HG03558 (cell line): Measurements from ENCODE around the gene GTPBP6.

ENCODE experiments used
- ATAC-seq: cut with Tn5 transposase; IDR thresholded peaks from one replicate; pipeline ENCODE4 v1.9.1; 2021; ENCODE audit warnings: moderate number of reproducible peaks; ENCODE audit not compliant: unreplicated experiment; ENCODE audit errors: extremely low read depth

The GTPBP6 gene

GRCh38 chrX:318739-319578 is at the start of gene GTPBP6:
TSS of gene GTPBP6 (minus strand) at chrX:318796. CDS start at chrX:318787, 9 bp downstream.
- ATAC-seq = peak; percentile 85

- no peak for ATAC-seq
Measured at GRCh38 chrX:367866-368265, 49.3 kb upstream of the GTPBP6 start.

- no peak for ATAC-seq
Measured at GRCh38 chrX:367349-367748, 48.8 kb upstream of the GTPBP6 start.

GRCh38 chrX:363621-364375 is 45.2 kb upstream of the GTPBP6 start:
- no peak for ATAC-seq

DNA sequence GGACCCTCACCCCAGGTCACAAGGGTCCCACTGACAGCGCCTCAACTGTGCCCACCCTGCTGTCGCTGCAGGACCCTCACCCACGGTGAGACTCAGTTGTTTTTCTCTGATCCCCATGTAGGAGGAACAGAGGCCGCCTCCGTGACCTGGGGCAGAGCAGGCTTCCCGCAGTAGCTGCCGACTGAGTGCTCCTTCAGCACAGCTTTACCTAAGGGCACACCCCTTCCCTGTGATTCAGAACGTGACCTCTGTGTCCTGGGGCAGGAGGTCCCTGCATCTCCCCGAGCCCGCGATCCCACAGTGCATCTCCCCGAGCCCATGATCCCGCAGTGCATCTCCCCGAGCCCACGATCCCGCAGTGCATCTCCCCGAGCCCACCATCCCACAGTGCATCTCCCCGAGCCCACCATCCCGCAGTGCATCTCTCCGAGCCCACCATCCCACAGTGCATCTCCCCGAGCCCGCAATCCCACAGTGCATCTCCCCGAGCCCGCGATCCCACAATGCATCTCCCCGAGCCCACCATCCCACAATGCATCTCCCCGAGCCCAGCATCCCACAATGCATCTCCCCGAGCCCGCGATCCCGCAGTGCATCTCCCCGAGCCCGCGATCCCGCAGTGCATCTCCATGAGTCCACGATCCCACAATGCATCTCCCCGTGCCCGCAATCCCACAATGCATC is 44.5 kb upstream of the GTPBP6 start:
- ATAC-seq = no peak

- no peak for ATAC-seq
Measured at GRCh38 chrX:362351-362750, 43.8 kb upstream of the GTPBP6 start.

- ATAC-seq = no peak
Measured at GRCh38 chrX:361231-362145, 42.9 kb upstream of the GTPBP6 start.

GRCh38 chrX:360496-361150 is 42.0 kb upstream of the GTPBP6 start:
- ATAC-seq = no peak

DNA sequence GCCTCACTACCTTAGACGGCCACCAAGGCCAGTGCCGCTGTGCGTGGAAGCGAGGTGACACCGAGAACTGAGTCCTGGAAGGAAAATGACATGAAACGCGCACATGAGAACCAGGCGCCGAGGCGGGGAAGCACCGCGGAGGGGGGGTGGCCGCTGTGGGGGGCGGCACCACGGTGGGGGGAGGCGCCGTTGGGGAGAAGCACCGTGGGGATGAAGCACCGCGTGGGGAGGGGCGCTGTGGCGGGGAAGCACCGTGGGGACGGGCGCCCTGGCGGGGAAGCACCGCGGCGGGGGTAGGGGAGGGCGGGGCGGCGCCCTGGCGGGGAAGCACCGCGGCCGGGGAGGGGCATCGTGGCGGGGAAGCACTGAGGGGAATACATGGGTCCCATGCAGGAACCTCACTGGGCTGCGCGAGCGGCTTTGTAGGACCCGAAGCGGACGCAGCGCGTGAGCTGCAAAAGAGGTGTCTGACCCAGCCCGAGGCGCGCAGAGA is 40.1 kb upstream of the GTPBP6 start:
- ATAC-seq = no peak

- no peak for ATAC-seq
Measured at GRCh38 chrX:357693-358471, 39.3 kb upstream of the GTPBP6 start.

GRCh38 chrX:357035-357692 is 38.6 kb upstream of the GTPBP6 start:
- no peak for ATAC-seq

DNA sequence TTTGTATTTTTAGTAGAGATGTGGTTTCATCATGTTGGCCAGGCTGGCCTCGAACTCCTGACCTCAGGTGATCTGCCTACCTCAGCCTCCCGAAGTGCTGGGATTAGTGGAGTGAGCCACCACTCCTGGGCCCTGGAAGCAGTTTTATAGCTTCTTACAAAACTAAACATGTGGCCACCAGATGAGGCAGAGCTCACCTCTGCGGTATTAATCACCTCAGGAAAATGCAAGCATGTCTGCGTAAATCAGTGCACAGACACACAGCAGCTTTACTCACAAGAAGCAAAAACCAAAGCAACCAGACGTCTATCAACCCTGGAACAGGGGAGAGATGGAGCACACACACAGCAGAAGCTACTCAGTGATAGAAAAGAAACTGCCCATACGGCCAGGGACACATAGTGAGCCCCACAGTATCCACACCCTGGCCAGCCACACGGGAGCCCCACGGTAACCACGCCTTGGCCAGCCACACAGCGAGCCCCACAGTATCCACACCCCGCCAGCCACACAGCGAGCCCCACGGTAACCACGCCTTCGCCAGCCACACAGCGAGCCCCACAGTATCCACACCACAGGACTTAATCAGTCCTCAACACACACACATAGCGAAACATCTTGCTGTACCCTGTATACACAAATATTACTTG is 37.9 kb upstream of the GTPBP6 start:
- no peak for ATAC-seq

GRCh38 chrX:355329-356050 is 36.9 kb upstream of the GTPBP6 start:
- ATAC-seq = no peak

DNA sequence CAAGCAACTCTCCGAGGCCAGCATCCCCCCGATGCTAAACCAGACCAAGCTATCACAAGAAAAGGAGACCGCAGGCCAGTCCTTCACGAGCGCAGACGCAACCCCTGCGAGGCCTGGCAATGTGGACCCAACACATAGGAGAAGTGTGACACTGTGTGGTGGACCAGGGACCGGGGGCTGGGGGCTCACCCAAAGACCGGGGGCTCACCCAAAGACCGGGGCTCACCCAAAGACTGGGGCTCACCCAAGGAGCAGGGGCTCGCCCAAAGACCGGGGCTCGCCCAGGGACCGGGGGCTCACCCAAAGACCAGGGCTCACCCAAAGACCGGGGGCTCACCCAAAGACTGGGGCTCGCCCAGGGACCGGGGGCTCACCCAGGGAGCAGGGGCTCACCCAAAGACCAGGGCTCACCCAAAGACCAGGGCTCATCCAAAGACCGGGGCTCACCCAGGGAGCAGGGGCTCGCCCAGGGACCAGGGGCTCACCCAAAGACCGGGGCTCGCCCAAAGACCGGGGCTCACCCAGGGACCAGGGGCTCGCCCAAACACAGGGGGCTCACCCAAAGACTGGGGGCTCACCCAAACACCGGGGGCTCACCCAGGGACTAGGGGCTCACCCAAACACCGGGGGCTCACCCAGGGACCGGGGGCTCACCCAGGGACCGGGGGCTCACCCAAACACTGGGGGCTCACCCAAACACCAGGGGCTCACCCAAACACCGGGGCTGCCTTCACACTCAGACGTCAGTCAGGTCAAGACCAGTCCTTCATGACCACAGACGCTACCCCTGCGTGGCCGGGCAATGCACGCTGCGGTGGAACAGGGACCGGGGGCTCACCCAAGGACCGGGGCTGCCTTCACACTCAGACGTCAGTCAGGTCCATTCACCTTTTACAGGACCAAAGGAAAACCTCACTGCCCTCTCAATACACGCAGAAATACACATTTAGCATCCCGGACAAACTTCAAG is 35.3 kb upstream of the GTPBP6 start:
- ATAC-seq = no peak

DNA sequence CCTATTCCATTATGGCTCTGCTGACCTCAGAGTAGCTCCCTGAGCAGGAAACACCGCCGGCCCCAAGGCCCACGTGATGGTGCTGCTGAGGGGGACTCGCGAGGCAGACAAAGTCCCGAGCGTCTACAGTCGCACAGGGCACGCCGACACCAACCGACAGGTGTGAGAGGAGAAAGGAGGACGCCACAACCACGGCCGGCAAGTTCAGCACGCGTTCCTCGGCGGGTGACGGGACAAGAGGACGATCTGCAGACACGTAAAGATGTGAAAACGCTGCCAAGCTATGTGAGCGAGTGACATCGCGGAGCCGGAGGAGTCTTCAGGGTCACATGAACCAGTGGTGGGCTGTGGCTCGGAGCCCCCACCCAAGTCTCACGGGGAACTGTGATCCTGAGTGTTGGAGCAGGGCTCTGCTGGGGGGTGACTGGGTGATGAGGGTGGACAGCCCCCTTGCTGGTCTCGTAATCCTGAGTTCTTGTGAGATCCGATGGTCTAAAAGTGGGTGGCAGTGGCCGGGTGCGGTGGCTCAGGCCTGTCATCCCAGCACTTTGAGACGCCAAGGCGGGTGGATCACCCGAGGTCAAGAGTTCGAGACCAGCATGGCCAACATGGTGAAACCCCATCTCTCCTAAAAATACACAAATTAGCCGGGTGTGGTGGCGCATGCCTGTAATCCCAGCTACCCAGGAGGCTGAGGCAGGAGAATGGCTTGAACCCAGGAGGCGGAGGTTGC is 34.2 kb upstream of the GTPBP6 start:
- ATAC-seq = no peak
